ENCODE results near the gene MCFD2. TPM values are rescaled to one million over a fixed set of nuclear protein-coding genes. Genes with fewer than 3 reads are reported as not detected.
A peak's percentile ranks its signal among the peaks of the same experiment; 100 is the strongest.

MCFD2 gene
- polyA plus RNA-seq, 1 of the 3 experiments (the other 2 are of a cell fraction): 88.2 TPM

DNA sequence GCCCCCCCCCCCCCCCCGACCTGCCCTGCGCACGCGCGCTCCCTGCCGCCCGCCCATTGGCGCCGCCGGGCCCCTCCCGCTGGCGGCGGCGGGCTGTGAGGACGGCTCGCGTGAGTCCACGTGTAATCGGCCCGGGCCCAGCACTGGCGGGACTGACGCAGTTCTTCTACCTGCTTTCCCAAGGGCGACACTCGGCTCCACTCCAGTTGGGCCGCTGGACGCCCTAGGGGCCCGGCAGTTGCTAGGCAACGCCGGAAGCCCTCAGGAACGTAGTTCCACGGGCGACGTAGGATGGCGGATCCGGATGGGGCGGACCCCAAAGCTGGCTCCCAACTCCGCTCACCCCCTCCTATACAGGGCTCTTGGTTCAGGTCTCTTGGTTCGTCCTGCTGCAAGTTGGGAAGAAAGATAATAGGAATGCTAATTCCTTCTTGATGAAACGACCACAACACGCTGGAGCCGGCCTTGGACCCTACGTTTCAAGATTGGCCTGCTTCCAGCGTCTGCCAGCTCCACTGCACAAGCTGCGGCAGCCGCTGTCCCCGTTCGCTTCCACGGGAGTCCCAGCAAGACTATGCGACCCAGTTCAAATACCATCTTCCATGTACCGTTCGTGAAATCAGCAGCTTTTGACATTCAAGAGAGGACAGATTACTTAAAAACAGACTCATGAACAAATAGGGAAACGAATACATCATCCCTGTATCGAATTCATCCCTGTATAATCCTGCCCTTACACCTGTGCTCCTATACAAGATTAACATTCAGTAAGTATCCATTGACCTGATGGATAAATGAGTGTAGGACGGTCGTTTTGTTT, 415 bp upstream of the MCFD2 start:
- Histone ChIP-seq H3K4me1 (ENCODE audit: control insufficient read depth in 1 of 2, insufficient read depth in 2 of 2, low read depth in 1 of 2, low read length in 1 of 2) (peaks cover 15 to 21% of the 10 kb centered on the region in 2 experiments; a peak in 3 of 4 replicates), H3K9ac (peak overlapping the region; percentile 93), H3K4me3 (ENCODE audit: low read depth in 2 of 2, low read length in 1 of 2) (peak overlapping the region; percentile 77 to 81), H3K4me2 (peak overlapping the region; percentile 83), H3K9me2 (no peaks in the 10 kb centered on the region), H4K20me1 (ENCODE audit: insufficient read depth) (peaks cover 19% of the 10 kb centered on the region; the same call in 1 of the 2 replicates), H2AFZ (ENCODE audit: low read depth) (peak overlapping the region; percentile 76), H3K9me3 (no peaks in the 10 kb centered on the region), H3F3A (replicated peaks; ENCODE audit: insufficient read depth) (peaks cover 6% of the 10 kb centered on the region), H3K27me3 (ENCODE audit: insufficient read depth) (no peaks in the 10 kb centered on the region), H3K36me3 (replicated peaks in 1 of 2; ENCODE audit: control insufficient read depth in 1 of 2, insufficient read depth in 2 of 2, low read length in 1 of 2) (peaks cover 8 to 19% of the 10 kb centered on the region in 2 experiments), H3K79me2 (ENCODE audit: insufficient read depth) (peaks cover 61% of the 10 kb centered on the region), H3K27ac (ENCODE audit: low read depth in 2 of 2, low read length in 1 of 2) (peak overlapping the region; percentile 90 to 93)
- ChIA-PET CTCF (interaction anchor here (0.9 to 12.2 kb wide), 7 partner anchors 11 to 408 kb away, joined by 3 to 107 read pairs (median 4); no protein-coding TSS in a partner anchor), POLR2A (interaction anchor here (0.6 to 1.4 kb wide), 7 partner anchors 9 to 419 kb away, joined by 3 to 4 read pairs (median 4); no protein-coding TSS in a partner anchor)
- DNase-seq: peak; percentile 100
- 2% methylated on average over 42 of the region's 55 CpGs for WGBS (ENCODE audit: low lambda C conversion rate)
- TF ChIP-seq GABPA (IDR thresholded peaks at IDR 0.05; ENCODE audit: low read depth) (peak; percentile 86), MXI1 (IDR thresholded peaks at IDR 0.05; ENCODE audit: low read depth, low read length) (peak; percentile 97), GATA2 (CRISPR knock-in tag; IDR thresholded peaks at IDR 0.05) (no peak), RXRA (IDR thresholded peaks at IDR 0.05; ENCODE audit: borderline replicate concordance, low read depth) (no peak), CHD2 (IDR thresholded peaks at IDR 0.05; ENCODE audit: low read length, partially characterized antibody) (peak; percentile 48), NFIC (IDR thresholded peaks at IDR 0.05; ENCODE audit: borderline replicate concordance) (peak; percentile 72), ELF1 (IDR thresholded peaks at IDR 0.05) (no peak), RFX5 (IDR thresholded peaks at IDR 0.05; ENCODE audit: low read length) (no peak), EP300 (IDR thresholded peaks at IDR 0.05; ENCODE audit: borderline replicate concordance in 1 of 2, low read depth in 1 of 2, low read length in 1 of 2) (no peak), SIN3A (IDR thresholded peaks at IDR 0.05; ENCODE audit: borderline replicate concordance, low read depth, low read length) (peak; percentile 34; the same call in 1 of the 2 replicates), JUND (IDR thresholded peaks at IDR 0.05) (no peak), NRF1 (IDR thresholded peaks at IDR 0.05; ENCODE audit: low read depth, low read length) (peak; percentile 67), TAF1 (IDR thresholded peaks at IDR 0.05; ENCODE audit: borderline replicate concordance, low read depth, low read length) (no peak; the same call in 1 of the 2 replicates), TEAD4 (IDR thresholded peaks at IDR 0.05; ENCODE audit: borderline replicate concordance, insufficient read depth) (no peak), MEF2A (IDR thresholded peaks at IDR 0.05; ENCODE audit: borderline replicate concordance, low read depth) (no peak), RAD21 (IDR thresholded peaks at IDR 0.05; ENCODE audit: low read length) (no peak), EZH2phosphoT487 (IDR thresholded peaks at IDR 0.05; ENCODE audit: borderline replicate concordance, low read depth) (no peak), FOSL2 (IDR thresholded peaks at IDR 0.05; ENCODE audit: borderline replicate concordance, low read depth) (no peak)
- TF ChIP-seq, protein P1, sequence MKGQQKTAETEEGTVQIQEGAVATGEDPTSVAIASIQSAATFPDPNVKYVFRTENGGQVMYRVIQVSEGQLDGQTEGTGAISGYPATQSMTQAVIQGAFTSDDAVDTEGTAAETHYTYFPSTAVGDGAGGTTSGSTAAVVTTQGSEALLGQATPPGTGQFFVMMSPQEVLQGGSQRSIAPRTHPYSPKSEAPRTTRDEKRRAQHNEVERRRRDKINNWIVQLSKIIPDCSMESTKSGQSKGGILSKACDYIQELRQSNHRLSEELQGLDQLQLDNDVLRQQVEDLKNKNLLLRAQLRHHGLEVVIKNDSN (IDR thresholded peaks at IDR 0.05; ENCODE audit: borderline replicate concordance, low read depth): no peak
- TF ChIP-seq, protein P2, sequence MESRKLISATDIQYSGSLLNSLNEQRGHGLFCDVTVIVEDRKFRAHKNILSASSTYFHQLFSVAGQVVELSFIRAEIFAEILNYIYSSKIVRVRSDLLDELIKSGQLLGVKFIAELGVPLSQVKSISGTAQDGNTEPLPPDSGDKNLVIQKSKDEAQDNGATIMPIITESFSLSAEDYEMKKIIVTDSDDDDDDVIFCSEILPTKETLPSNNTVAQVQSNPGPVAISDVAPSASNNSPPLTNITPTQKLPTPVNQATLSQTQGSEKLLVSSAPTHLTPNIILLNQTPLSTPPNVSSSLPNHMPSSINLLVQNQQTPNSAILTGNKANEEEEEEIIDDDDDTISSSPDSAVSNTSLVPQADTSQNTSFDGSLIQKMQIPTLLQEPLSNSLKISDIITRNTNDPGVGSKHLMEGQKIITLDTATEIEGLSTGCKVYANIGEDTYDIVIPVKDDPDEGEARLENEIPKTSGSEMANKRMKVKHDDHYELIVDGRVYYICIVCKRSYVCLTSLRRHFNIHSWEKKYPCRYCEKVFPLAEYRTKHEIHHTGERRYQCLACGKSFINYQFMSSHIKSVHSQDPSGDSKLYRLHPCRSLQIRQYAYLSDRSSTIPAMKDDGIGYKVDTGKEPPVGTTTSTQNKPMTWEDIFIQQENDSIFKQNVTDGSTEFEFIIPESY (IDR thresholded peaks at IDR 0.05; ENCODE audit: borderline replicate concordance, low read depth): no peak
- TF ChIP-seq, protein P3, sequence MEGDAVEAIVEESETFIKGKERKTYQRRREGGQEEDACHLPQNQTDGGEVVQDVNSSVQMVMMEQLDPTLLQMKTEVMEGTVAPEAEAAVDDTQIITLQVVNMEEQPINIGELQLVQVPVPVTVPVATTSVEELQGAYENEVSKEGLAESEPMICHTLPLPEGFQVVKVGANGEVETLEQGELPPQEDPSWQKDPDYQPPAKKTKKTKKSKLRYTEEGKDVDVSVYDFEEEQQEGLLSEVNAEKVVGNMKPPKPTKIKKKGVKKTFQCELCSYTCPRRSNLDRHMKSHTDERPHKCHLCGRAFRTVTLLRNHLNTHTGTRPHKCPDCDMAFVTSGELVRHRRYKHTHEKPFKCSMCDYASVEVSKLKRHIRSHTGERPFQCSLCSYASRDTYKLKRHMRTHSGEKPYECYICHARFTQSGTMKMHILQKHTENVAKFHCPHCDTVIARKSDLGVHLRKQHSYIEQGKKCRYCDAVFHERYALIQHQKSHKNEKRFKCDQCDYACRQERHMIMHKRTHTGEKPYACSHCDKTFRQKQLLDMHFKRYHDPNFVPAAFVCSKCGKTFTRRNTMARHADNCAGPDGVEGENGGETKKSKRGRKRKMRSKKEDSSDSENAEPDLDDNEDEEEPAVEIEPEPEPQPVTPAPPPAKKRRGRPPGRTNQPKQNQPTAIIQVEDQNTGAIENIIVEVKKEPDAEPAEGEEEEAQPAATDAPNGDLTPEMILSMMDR (IDR thresholded peaks at IDR 0.05): no peak
- TF ChIP-seq, protein P4, sequence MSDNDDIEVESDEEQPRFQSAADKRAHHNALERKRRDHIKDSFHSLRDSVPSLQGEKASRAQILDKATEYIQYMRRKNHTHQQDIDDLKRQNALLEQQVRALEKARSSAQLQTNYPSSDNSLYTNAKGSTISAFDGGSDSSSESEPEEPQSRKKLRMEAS (IDR thresholded peaks at IDR 0.05; ENCODE audit: low read depth): peak; percentile 98
- TF ChIP-seq, protein P5, sequence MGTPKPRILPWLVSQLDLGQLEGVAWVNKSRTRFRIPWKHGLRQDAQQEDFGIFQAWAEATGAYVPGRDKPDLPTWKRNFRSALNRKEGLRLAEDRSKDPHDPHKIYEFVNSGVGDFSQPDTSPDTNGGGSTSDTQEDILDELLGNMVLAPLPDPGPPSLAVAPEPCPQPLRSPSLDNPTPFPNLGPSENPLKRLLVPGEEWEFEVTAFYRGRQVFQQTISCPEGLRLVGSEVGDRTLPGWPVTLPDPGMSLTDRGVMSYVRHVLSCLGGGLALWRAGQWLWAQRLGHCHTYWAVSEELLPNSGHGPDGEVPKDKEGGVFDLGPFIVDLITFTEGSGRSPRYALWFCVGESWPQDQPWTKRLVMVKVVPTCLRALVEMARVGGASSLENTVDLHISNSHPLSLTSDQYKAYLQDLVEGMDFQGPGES (IDR thresholded peaks at IDR 0.05; ENCODE audit: low read depth, low read length): no peak
- TF ChIP-seq, protein P6, sequence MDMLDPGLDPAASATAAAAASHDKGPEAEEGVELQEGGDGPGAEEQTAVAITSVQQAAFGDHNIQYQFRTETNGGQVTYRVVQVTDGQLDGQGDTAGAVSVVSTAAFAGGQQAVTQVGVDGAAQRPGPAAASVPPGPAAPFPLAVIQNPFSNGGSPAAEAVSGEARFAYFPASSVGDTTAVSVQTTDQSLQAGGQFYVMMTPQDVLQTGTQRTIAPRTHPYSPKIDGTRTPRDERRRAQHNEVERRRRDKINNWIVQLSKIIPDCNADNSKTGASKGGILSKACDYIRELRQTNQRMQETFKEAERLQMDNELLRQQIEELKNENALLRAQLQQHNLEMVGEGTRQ (IDR thresholded peaks at IDR 0.05; ENCODE audit: borderline replicate concordance, low read depth, low read length): no peak

Measured in SK-N-SH (cell line).